ENCODE results near the gene NUB1.

GRCh38 chr7:151405056-151405455 lies 63.4 kb downstream of the NUB1 start:
- TF ChIP-seq SP1 (IDR thresholded peaks at IDR 0.05) (no peak), FOXM1 (IDR thresholded peaks at IDR 0.05; ENCODE audit: borderline replicate concordance) (no peak), FOXA1 (IDR thresholded peaks at IDR 0.05) (no peak), LEF1 (IDR thresholded peaks at IDR 0.05; ENCODE audit: borderline replicate concordance) (no peak), TARDBP (IDR thresholded peaks at IDR 0.05) (no peak), HDGF (IDR thresholded peaks at IDR 0.05; ENCODE audit: borderline replicate concordance) (no peak), ELF4 (IDR thresholded peaks at IDR 0.05) (no peak), L3MBTL2 (conservative IDR thresholded peaks at IDR 0.05) (no peak), ARNT (IDR thresholded peaks at IDR 0.05) (no peak), ZNF384 (IDR thresholded peaks at IDR 0.05) (no peak), PKNOX1 (IDR thresholded peaks at IDR 0.05) (no peak), SUZ12 (IDR thresholded peaks at IDR 0.05) (no peak), NFRKB (IDR thresholded peaks at IDR 0.05) (no peak), BHLHE40 (IDR thresholded peaks at IDR 0.05; ENCODE audit: borderline replicate concordance) (no peak)

All from HEK293T (cell line).